NCI-H345 treated with DMSO at 0.1 percent for 48 hours (cell line): ENCODE results near the gene NEXN.

Experiments
- DNase-seq: peaks from one replicate; lab custom pipeline; 2025; ENCODE audit not compliant: unreplicated experiment; lab: John Stamatoyannopoulos, UW

Gene NEXN

GRCh38 chr1:77888081-77888780, at the start of gene NEXN:
Gene NEXN (plus strand): TSS chr1:77888624. CDS start chr1:77916107, 27,483 bp downstream.
- peak; percentile 12 for DNase-seq

- DNase-seq: no peak
Measured at GRCh38 chr1:77841574-77841973, 46.9 kb upstream of the NEXN start.

- no peak for DNase-seq
Measured at GRCh38 chr1:77845951-77846350, 42.5 kb upstream of the NEXN start.

- no peak for DNase-seq
Measured at GRCh38 chr1:77846966-77847365, 41.5 kb upstream of the NEXN start.

- no peak for DNase-seq
Measured at GRCh38 chr1:77847621-77848080, 40.8 kb upstream of the NEXN start.

- DNase-seq: no peak
Measured at GRCh38 chr1:77850082-77850481, 38.3 kb upstream of the NEXN start.

GRCh38 chr1:77857552-77857951, 30.9 kb upstream of the NEXN start:
- no peak for DNase-seq

- no peak for DNase-seq
Measured at GRCh38 chr1:77858725-77859124, 29.7 kb upstream of the NEXN start.

- DNase-seq: no peak
Measured at GRCh38 chr1:77859248-77859647, 29.2 kb upstream of the NEXN start.

- DNase-seq: no peak
Measured at GRCh38 chr1:77866296-77866695, 22.1 kb upstream of the NEXN start.

GRCh38 chr1:77872645-77873044, 15.8 kb upstream of the NEXN start:
- no peak for DNase-seq

GRCh38 chr1:77873461-77873860, 15.0 kb upstream of the NEXN start:
- DNase-seq: no peak

- no peak for DNase-seq
Measured at GRCh38 chr1:77874804-77875445, 13.5 kb upstream of the NEXN start.

- DNase-seq: no peak
Measured at GRCh38 chr1:77876884-77877283, 11.5 kb upstream of the NEXN start.

- no peak for DNase-seq
Measured at GRCh38 chr1:77881061-77881460, 7.4 kb upstream of the NEXN start.

GRCh38 chr1:77882411-77882810, 6.0 kb upstream of the NEXN start:
- DNase-seq: no peak

GRCh38 chr1:77888781-77889642, 588 bp downstream of the NEXN start:
- DNase-seq: no peak

- DNase-seq: no peak
Measured at GRCh38 chr1:77889671-77890070, 1.2 kb downstream of the NEXN start.

GRCh38 chr1:77891200-77891599, 2.8 kb downstream of the NEXN start:
- DNase-seq: no peak

GRCh38 chr1:77899647-77900320, 11.4 kb downstream of the NEXN start:
- DNase-seq: no peak

- DNase-seq: peak; percentile 2
Measured at GRCh38 chr1:77900687-77901293, 12.4 kb downstream of the NEXN start.
